GM19193 (cell line): ENCODE data around the gene TRIM37.

Experiments used
- POLR2A ChIP-seq: IDR thresholded peaks from 4 replicates; pipeline ENCODE4 v1.6.1; 2011; ENCODE audit not compliant: insufficient read depth, insufficient read length; ENCODE audit errors: extremely low read depth

TRIM37 gene, protein sequence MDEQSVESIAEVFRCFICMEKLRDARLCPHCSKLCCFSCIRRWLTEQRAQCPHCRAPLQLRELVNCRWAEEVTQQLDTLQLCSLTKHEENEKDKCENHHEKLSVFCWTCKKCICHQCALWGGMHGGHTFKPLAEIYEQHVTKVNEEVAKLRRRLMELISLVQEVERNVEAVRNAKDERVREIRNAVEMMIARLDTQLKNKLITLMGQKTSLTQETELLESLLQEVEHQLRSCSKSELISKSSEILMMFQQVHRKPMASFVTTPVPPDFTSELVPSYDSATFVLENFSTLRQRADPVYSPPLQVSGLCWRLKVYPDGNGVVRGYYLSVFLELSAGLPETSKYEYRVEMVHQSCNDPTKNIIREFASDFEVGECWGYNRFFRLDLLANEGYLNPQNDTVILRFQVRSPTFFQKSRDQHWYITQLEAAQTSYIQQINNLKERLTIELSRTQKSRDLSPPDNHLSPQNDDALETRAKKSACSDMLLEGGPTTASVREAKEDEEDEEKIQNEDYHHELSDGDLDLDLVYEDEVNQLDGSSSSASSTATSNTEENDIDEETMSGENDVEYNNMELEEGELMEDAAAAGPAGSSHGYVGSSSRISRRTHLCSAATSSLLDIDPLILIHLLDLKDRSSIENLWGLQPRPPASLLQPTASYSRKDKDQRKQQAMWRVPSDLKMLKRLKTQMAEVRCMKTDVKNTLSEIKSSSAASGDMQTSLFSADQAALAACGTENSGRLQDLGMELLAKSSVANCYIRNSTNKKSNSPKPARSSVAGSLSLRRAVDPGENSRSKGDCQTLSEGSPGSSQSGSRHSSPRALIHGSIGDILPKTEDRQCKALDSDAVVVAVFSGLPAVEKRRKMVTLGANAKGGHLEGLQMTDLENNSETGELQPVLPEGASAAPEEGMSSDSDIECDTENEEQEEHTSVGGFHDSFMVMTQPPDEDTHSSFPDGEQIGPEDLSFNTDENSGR

DNA sequence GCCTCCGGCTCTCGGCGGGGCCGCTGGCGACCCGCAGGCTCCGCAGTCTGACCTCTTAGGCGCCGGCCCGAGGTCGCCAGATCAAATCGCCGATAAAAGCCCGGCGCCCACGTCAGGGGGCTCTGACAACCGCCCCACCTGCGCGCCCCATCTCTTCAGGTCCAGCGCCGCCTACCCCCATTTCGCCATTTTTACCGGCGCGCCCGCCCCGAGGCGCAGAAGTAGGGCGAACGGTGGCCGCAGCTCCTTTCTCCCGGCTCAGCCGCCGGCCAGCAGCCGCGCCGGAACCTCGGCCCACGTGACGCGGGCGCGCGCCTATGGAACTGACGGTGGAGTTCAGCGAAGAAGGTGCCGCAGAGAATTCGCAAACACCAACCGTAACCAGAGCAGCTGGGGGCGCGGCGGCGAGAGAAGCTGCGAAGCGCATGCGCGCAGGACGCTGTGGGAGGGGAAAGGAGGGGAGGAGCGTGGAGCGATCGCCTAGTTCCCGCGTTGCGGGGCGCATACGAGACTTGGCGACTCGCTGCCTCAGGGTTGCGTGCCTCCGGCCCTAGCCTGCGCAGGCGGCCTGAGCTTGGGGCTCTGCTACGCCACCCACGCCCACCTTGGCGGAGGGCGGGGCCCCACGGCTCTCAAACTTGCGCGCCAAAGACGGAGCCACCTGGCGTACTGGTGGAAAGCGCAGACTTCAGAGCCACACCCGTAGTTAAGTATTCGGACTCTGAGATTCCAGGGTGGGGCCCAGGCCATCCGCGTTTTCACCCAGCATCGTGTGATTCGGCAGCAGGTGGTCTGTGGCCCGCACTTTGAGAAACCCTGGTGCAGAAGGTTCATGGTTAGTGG, at the start of gene TRIM37:
Gene TRIM37, minus strand, starts transcription at position 418 of the 843 bp plus-strand sequence. CDS start 419 bp downstream, outside the sequence.
- peak; percentile 84 for TF ChIP-seq POLR2A

DNA sequence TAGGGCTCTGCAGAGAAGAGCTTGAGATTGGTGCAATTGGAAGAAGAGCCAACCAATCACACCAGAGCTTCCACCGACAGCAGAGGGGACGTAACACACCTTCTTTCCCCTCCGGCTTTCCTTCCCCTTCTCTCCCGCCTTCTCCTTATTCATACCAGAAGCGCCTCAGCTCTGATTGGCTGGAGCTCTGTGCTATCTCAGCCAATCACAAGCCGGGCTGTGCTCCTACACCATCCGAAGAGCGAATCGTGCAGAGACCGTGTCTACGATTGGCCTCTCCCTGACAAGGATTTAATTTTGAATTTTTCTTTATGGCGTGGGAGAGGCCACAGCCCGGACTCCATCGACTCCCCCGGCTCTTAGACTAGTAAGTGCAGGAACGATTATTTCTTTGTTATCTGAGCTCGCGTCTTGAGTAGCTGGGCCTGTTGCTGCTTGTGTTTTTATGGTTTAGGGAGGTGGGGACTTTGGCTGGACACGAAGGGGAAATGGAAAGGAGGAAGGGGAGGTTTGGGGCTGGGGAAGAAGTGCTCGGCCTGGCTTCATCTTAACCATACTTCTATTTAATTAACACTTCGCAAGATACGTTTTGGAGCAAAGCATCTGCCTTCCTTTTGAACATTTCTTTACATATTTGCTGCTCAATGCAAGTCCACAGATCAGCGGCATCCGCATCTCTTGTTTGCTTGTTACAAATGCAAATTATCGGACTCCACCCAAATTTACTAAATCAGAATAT, 48.9 kb upstream of the TRIM37 start, which contains the start of gene PRR11:
Gene PRR11, plus strand, starts transcription at position 308 of the 739 bp plus-strand sequence. CDS start 14,007 bp downstream, outside the sequence.
- TF ChIP-seq POLR2A, result peak; percentile 31

- TF ChIP-seq POLR2A, result peak; percentile 69
These were observed 48.2 kb upstream of the TRIM37 start, which contains the start of gene SKA2 for GRCh38 chr17:59154721-59155438. Gene SKA2 (minus strand): TSS chr17:59155186. CDS start chr17:59155163, 23 bp downstream.

GRCh38 chr17:59154292-59154720, 47.6 kb upstream of the TRIM37 start:
- no peak for TF ChIP-seq POLR2A

DNA sequence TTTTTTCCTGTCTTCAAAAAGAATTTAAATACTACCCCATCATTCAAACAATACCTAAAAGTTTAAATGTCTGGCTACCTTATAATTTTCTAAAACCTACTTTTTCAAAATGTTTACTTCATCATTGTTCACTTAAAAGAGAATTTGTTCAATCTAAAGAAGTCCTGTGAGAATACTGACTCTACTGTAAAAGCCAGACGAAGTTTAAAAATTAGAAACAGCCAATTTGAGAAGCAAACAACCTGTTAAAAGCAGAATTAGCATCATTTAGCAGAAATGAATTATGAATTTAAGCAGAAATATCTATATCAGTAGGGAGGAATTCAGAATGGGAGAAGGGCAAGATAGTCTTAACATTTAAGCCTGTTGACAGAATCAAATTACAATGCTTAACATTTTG, 46.2 kb upstream of the TRIM37 start:
- no peak for TF ChIP-seq POLR2A

GRCh38 chr17:59151591-59151990, 44.9 kb upstream of the TRIM37 start:
- no peak for TF ChIP-seq POLR2A

DNA sequence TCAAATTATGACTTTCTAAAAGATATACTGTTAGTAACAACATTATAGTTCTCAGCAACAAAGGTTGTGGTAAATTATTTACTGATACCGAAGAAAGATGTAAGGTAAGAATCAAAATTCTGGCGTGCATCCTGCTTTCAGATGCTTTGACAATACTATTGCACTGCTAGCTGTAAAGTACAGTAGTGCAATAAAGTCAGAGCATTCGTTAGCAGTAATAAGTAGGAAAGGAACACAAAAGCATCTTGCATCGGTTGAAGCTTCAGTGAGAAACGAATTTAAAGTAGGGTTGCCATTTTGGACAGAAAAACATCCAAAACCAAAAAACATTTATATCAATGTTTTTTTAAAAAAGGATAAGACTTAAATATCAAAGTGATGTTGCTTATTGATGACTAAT, 44.3 kb upstream of the TRIM37 start:
- no peak for TF ChIP-seq POLR2A

DNA sequence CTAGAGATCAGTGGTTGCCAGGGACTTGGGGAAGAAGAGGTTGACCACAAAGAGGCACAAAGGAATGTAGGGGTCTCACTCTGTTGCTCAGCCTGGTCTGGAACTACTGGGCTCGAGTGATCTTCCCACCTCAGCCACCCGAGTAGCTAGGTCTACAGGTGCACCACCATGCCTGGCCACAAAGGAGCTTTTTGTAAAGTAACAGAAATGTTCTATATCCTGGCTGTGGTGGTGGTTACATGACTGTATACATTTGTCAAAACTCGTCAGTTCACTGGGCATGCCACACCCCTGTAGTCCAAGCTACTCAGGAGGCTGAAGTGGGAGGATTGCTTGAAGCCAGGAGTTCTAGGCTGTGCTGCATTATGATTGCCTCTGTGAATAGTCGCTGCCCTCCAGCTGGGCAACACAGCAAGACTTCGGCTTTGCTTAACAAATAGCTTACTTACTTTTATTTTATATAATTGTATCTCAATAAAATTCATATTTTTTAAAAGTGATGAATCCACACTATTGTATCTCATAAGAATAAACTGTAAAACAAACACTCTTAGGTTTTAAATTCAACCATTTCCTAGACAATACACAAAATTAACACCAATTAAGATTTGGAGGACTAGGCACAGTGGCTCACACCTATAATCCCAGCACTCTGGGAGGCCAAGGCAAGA, 43.3 kb upstream of the TRIM37 start:
- TF ChIP-seq POLR2A, result no peak

DNA sequence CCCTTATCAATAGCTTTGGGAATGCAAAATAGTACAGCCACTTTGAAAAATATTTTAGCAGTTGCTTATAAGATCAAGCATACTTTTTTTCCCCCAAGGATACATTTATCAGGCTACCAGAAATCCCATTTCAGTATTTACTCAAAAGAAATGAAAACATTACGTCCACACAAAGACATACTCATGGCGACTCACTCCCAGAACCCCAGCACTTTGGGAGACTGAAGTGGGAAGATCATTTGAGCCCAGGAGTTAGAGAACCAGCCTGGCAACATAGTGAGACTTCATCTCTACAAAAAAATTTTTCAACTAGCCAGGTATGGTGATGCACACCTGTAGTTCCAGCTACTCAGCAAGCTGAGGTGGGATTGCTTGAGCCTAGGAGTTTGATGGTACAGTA, 42.4 kb upstream of the TRIM37 start:
- no peak for TF ChIP-seq POLR2A

- no peak for TF ChIP-seq POLR2A
These were observed 39.0 kb upstream of the TRIM37 start for GRCh38 chr17:59145571-59146096.

- no peak for TF ChIP-seq POLR2A
These were observed 35.2 kb upstream of the TRIM37 start for GRCh38 chr17:59141860-59142259.

GRCh38 chr17:59139939-59140338, 33.3 kb upstream of the TRIM37 start:
- no peak for TF ChIP-seq POLR2A

DNA sequence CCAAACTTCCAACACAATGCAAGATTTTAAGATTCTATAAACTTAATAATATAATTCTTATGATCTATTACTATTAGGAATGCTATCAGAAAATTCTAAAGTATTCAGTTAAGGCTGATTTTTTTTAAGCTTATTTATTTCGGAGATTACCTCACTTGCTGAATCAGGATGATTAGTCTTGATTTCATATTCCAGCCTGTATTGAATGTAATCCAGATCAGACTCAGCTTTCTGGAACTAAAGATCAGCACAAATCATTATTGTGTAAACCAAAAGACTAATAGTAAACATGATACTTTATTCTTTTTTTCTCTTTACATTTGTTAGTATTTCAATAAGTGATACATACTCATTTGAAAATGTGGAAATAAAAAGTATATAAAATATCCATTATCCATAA, 24.5 kb upstream of the TRIM37 start:
- no peak for TF ChIP-seq POLR2A

- TF ChIP-seq POLR2A, result no peak
These were observed 23.1 kb upstream of the TRIM37 start for GRCh38 chr17:59129814-59130213.
